Activated CD8-positive, alpha-beta memory T cell treated with anti-CD3 and anti-CD28 coated beads, Interleukin-2, amount 10 ng/mL, durations not matched to agents 7 days and 5 days (primary cell): ENCODE data around the gene LBX2. TPM values are rescaled to one million over a fixed set of nuclear protein-coding genes. Genes with fewer than 3 reads are reported as not detected.
A peak's percentile ranks its signal among the peaks of the same experiment; 100 is the strongest.
"Not testable (repeated sequence)": the region's sequence is repeated elsewhere in the genome, so short reads cannot be mapped to it uniquely, and the experiment has no call there.

Experiments used
- ATAC-seq: fragments of 150-1000 bp; cut with Tn5 transposase; one replicate; pipeline ENCODE4 v1.10.0; 2021; ENCODE audit warnings: moderate library complexity
- CTCF ChIA-PET: fragments of 350-600 bp; sonication (Branson Sonifier 250); formaldehyde crosslinking; loops from one replicate; lab custom pipeline; 2021; ENCODE audit warnings: antibody characterized with exemption; lab: Charles Lee
- DNase-seq: peaks from one replicate; pipeline ENCODE4 v3.0.0-alpha.2; 2020
- H3K27ac Mint-ChIP-seq: one replicate; pipeline ENCODE4 v1.8.0; 2021; ENCODE audit warnings: mild to moderate bottlenecking, mixed read lengths
- H3K27me3 Mint-ChIP-seq: one replicate; pipeline ENCODE4 v1.8.0; 2021; ENCODE audit warnings: mixed read lengths
- H3K36me3 Mint-ChIP-seq: one replicate; pipeline ENCODE4 v1.8.0; 2021; ENCODE audit warnings: mild to moderate bottlenecking, mixed read lengths
- H3K4me1 Mint-ChIP-seq: one replicate; pipeline ENCODE4 v1.8.0; 2021; ENCODE audit warnings: mixed read lengths
- H3K4me3 Mint-ChIP-seq: one replicate; pipeline ENCODE4 v1.8.0; 2021; ENCODE audit warnings: mild to moderate bottlenecking, moderate library complexity, mixed read lengths
- H3K9me3 Mint-ChIP-seq: one replicate; pipeline ENCODE4 v1.8.0; 2022; ENCODE audit warnings: low read depth, mixed read lengths
- total RNA-seq, 2 experiments: library from RNA; stranded (reverse); gene quantifications; one replicate each; pipeline ENCODE4 v1.2.3, GENCODE V29; 2021

LBX2 gene
- total RNA-seq, 2 experiments from 2014 or later, result 1.3 to 2.4 TPM

DNA sequence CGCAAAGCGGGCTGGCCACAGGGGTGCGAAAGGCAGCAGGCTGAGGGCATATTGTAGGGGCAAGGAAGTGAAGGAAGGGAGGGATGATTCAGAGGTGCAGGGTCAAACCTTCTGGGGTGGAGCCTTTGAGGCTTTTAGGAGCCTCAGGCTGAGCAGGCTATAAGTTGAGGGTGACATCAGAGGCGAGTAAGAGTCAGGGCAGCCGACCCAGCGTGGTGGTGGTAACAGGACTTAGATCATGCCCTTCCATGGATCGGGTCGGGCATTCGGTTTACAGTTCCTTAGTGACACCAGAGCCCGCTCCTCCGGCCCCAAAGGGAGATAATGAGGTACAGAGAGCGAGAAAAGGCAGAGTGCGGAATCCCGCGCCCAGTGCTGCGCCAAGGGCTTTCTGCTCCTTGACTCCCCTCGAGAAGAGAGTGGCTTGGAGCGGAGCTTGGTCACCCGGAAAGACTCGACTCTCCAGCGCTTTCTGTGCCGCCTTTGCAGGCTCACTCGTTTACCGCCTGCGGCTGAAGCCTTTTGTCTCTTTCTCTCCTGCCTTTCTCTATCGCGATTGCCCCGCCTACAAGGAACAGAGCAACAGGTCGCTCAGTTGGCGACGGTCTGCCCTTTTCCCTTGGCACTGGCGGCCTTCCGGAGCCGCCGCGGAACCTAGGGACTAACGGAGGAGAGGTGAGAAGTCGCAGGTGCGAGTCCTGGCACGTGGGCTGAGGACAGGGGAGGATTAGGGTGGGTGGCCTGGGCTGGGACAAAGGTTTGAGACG, 720 bp downstream of the LBX2 start:
- DNase-seq, result peak; percentile 69
- CTCF ChIA-PET, result interaction anchor here (0.6 to 6.9 kb wide), 9 partner anchors 11 to 249 kb away, joined by 3 to 39 read pairs (median 5); partner anchors contain the start of genes AUP1, CCDC142, HTRA2 and INO80B
- Mint-ChIP-seq H3K4me3 (peak overlapping the region; percentile 84), H3K27ac (peak overlapping the region; percentile 80), H3K4me1 (peaks cover 33% of the 10 kb centered on the region), H3K27me3 (peaks cover 49% of the 10 kb centered on the region), H3K9me3 (no peaks in the 10 kb centered on the region), H3K36me3 (no peaks in the 10 kb centered on the region)
- peak; percentile 63 for ATAC-seq

GRCh38 chr2:74497777-74498499, 1.5 kb downstream of the LBX2 start:
- Mint-ChIP-seq H3K4me3 (peak overlapping the region; percentile 84), H3K27me3 (peaks cover 46% of the 10 kb centered on the region), H3K36me3 (no peaks in the 10 kb centered on the region), H3K9me3 (no peaks in the 10 kb centered on the region), H3K27ac (peak overlapping the region; percentile 80), H3K4me1 (peaks cover 29% of the 10 kb centered on the region)
- peak; percentile 58 for DNase-seq
- CTCF ChIA-PET, result interaction anchor here (0.6 to 4.1 kb wide), 2 partner anchors 15 to 90 kb away, joined by 3 to 25 read pairs; partner anchors contain the start of genes CCDC142 and TTC31
- peak; percentile 59 for ATAC-seq

DNA sequence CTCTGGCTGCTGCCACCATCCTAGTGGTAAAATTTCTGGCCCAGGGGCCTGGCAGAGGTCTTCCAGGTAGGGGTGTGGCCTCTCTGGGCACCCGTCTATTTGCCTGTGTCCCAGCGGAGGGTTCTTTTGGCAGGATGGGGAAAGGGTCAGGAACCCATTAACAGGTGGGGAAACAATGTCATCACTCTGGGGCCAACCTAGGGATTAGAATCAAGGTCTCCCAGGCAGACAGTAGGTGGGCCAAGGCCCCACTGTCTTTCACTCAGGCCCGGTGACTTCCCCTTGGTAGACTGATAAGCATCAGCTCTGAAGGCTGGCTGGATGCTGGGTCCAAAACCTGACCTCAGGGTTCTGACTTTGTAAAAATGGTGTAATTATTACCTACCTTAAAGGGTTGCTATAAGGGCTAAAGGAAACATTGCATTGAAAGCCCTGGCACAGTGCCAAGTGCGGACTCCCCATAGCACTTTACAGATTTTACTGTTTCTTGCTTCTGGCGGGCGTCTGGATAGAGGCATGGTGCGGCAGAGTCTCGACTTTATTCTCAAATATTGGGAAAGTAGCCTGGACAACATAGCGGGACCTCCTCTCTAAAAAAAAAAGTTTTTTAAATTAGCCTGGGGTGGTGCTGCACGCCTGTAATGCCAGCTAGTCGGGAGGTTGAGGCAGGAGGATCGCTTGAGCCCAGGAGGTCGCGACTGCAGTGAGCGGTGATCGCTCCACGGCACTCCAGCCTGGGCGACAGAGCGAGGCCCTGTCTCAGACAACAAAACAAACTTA, 2.2 kb downstream of the LBX2 start:
- Mint-ChIP-seq H3K4me3 (peak overlapping the region; percentile 84), H3K27ac (no peak overlapping the region), H3K27me3 (peaks cover 40% of the 10 kb centered on the region), H3K4me1 (peaks cover 23% of the 10 kb centered on the region), H3K36me3 (peaks cover 2% of the 10 kb centered on the region), H3K9me3 (no peaks in the 10 kb centered on the region)
- ATAC-seq (no peak), DNase-seq (no peak)
- CTCF ChIA-PET, result interaction anchor here (4.1 kb wide), 1 partner anchor 15 kb away, joined by 25 read pairs; the partner anchor contains the start of genes CCDC142 and TTC31

- no peak overlapping the region for H3K4me3 Mint-ChIP-seq
- peaks cover 20% of the 10 kb centered on the region for H3K4me1 Mint-ChIP-seq
- no peak overlapping the region for H3K27ac Mint-ChIP-seq
- CTCF ChIA-PET, result interaction anchor here (1.4 to 4.1 kb wide), 2 partner anchors 13 to 37 kb away, joined by 3 to 25 read pairs; partner anchors contain the start of genes CCDC142 and TTC31
- DNase-seq, result no peak
- peaks cover 26% of the 10 kb centered on the region for H3K27me3 Mint-ChIP-seq
- ATAC-seq, result no peak
- H3K9me3 Mint-ChIP-seq, result no peaks in the 10 kb centered on the region
- H3K36me3 Mint-ChIP-seq, result peaks cover 12% of the 10 kb centered on the region
Measured at GRCh38 chr2:74495440-74495839, 4.0 kb downstream of the LBX2 start.

DNA sequence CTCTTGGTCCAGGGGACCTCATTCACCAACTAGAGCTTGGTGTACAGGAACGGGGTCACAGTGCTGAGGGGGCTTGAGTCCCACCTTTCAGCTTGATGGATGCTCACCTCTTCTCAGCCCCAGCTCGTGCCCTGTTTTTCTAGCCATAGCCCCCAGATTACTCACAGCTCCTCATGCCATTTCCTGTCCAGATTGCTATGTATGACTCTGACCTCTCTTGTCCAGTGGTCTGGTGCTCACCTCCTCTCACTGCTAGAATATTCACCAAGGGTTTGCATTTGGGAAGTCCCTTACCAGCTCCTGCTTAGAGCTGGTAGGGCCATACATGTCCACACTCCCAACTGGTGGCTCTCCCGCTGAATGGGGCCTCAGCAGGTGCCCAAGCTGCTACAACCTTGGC, 5.9 kb downstream of the LBX2 start:
- no peak overlapping the region for H3K4me3 Mint-ChIP-seq
- H3K36me3 Mint-ChIP-seq, result peaks cover 14% of the 10 kb centered on the region
- DNase-seq (no peak), ATAC-seq (no peak)
- no peaks in the 10 kb centered on the region for H3K9me3 Mint-ChIP-seq
- H3K27ac Mint-ChIP-seq, result no peak overlapping the region
- H3K27me3 Mint-ChIP-seq, result peaks cover 10% of the 10 kb centered on the region
- peaks cover 11% of the 10 kb centered on the region for H3K4me1 Mint-ChIP-seq
- CTCF ChIA-PET, result interaction anchor here (0.6 to 1.7 kb wide), 4 partner anchors 10 to 43 kb away, joined by 3 to 14 read pairs (median 5); partner anchors contain the start of genes CCDC142, PCGF1 and TTC31

GRCh38 chr2:74491648-74492544, 7.5 kb downstream of the LBX2 start:
- Mint-ChIP-seq H3K27me3 (no peaks in the 10 kb centered on the region), H3K27ac (no peak overlapping the region), H3K4me3 (no peak overlapping the region), H3K36me3 (peaks cover 16% of the 10 kb centered on the region), H3K4me1 (peaks cover 1% of the 10 kb centered on the region), H3K9me3 (no peaks in the 10 kb centered on the region)
- no peak for DNase-seq
- CTCF ChIA-PET, result interaction anchor here (1.3 kb wide), 1 partner anchor 9 kb away, joined by 5 read pairs; the partner anchor contains the start of genes CCDC142 and TTC31
- ATAC-seq, result no peak

- Mint-ChIP-seq H3K27ac (no peak overlapping the region), H3K9me3 (no peaks in the 10 kb centered on the region), H3K36me3 (peaks cover 26% of the 10 kb centered on the region), H3K4me3 (no peak overlapping the region), H3K27me3 (no peaks in the 10 kb centered on the region), H3K4me1 (peaks cover 7% of the 10 kb centered on the region)
- CTCF ChIA-PET, result interaction anchor here (1.1 to 1.4 kb wide), 2 partner anchors 13 to 42 kb away, joined by 4 to 5 read pairs; no protein-coding TSS in a partner anchor
- no peak for ATAC-seq
- no peak for DNase-seq
Measured at GRCh38 chr2:74489906-74490305, 9.5 kb downstream of the LBX2 start.

DNA sequence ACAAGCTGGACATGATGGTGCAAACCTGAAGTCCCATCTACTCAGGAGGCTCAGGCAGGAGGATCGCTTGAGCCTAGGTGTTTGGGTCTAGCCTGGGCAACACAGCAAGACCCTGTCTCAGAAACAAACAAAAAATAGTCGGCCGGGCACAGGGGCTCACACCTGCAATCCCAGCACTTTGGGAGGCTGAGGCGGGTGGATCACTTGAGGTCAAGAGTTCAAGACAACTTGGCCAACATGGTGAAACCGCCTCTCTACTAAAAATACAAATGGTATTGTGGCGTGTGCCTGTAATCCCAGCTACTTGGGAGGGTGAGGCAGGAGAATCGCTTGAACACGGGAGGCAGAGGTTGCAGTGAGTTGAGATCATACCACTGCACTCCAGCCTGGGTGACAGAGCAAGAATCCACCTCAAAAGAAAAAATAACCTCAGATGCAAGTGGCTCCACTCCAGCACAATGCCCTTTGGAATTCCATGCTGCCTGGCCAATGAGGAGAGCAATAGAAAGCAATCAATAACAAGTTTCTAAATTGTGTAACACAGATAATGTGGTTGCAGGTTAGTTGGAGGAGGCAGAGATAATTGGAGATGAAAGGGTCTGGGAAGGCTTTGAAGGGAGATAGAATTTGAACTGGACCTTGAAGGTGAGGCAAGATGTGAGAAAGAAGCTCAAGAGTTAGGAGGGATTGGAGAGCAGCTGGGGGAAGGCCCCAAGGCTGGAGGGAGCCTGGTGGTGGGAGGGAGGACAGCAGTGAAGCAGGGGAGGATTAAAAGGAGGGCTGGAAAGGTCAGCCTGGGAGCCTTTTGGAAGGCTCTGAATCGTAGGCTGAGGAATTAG, 10.5 kb downstream of the LBX2 start:
- CTCF ChIA-PET, result interaction anchor here (1.0 to 1.4 kb wide), 3 partner anchors 43 to 85 kb away, joined by 3 to 5 read pairs (median 3); no protein-coding TSS in a partner anchor
- Mint-ChIP-seq H3K4me3 (no peak overlapping the region), H3K27ac (no peak overlapping the region), H3K27me3 (no peaks in the 10 kb centered on the region), H3K4me1 (peaks cover 13% of the 10 kb centered on the region), H3K36me3 (peaks cover 28% of the 10 kb centered on the region), H3K9me3 (no peaks in the 10 kb centered on the region)
- no peak for DNase-seq
- ATAC-seq, result no peak

GRCh38 chr2:74486141-74486540, 13.3 kb downstream of the LBX2 start:
- DNase-seq (no peak), ATAC-seq (no peak)
- Mint-ChIP-seq H3K4me1 (peaks cover 25% of the 10 kb centered on the region), H3K9me3 (no peaks in the 10 kb centered on the region), H3K27me3 (no peaks in the 10 kb centered on the region), H3K36me3 (peaks cover 22% of the 10 kb centered on the region), H3K4me3 (no peak overlapping the region), H3K27ac (no peak overlapping the region)
- CTCF ChIA-PET, result interaction anchor here (0.7 kb wide), 1 partner anchor 1239 kb away, joined by 3 read pairs; no protein-coding TSS in a partner anchor

GRCh38 chr2:74483675-74484164, 15.7 kb downstream of the LBX2 start:
- H3K9me3 Mint-ChIP-seq, H3K27me3 Mint-ChIP-seq, DNase-seq, ATAC-seq: not testable (repeated sequence)
- CTCF ChIA-PET, result interaction anchor here (0.6 to 5.2 kb wide), 22 partner anchors 8 to 148 kb away, joined by 3 to 79 read pairs (median 10); partner anchors contain the start of genes AUP1, HTRA2, INO80B and MOGS
- peaks cover 28% of the 10 kb centered on the region for H3K36me3 Mint-ChIP-seq
- peak overlapping the region; percentile 100 for H3K27ac Mint-ChIP-seq
- peak overlapping the region; percentile 97 for H3K4me3 Mint-ChIP-seq
- peaks cover 44% of the 10 kb centered on the region for H3K4me1 Mint-ChIP-seq
